Subcutaneous abdominal adipose tissue (tissue), 5 donors: Measurements from ENCODE around the gene TPM4.
"Not testable (repeated sequence)": the region's sequence is repeated elsewhere in the genome, so short reads cannot be mapped to it uniquely, and the experiment has no call there.

Source experiments
- H3K27ac ChIP-seq: one replicate; pipeline ENCODE4 v1.7.0; 2013; ENCODE audit warnings: low read depth, mild to moderate bottlenecking, inconsistent platforms, low read length, moderate library complexity
- H3K27me3 ChIP-seq, 5 donors: one replicate each; pipeline ENCODE4 v1.7.0; 2013; ENCODE audit warnings: low read length in 5 of 5, inconsistent platforms in 1 of 5; ENCODE audit not compliant: control insufficient read depth in 5 of 5, insufficient read depth in 4 of 5
- H3K36me3 ChIP-seq, 5 donors: one replicate each; pipeline ENCODE4 v1.7.0; 2013; ENCODE audit warnings: low read length in 5 of 5; ENCODE audit not compliant: control insufficient read depth in 5 of 5, insufficient read depth in 5 of 5
- H3K4me1 ChIP-seq, 5 donors: one replicate each; pipeline ENCODE4 v1.7.0; 2013; ENCODE audit warnings: low read length in 5 of 5, mild to moderate bottlenecking in 3 of 5, moderate library complexity in 1 of 5; ENCODE audit not compliant: control insufficient read depth in 5 of 5, insufficient read depth in 5 of 5
- H3K4me3 ChIP-seq, 5 donors: one replicate each; pipeline ENCODE4 v1.7.0; 2013; ENCODE audit warnings: low read length in 5 of 5, low read depth in 1 of 5
- H3K9ac ChIP-seq, 5 donors: one replicate each; pipeline ENCODE4 v1.7.0; 2013; ENCODE audit warnings: low read length in 5 of 5, mild to moderate bottlenecking in 4 of 5, moderate library complexity in 3 of 5
- H3K9me3 ChIP-seq, 5 donors: one replicate each; pipeline ENCODE4 v1.7.0; 2013; ENCODE audit warnings: low read length in 5 of 5; ENCODE audit not compliant: control insufficient read depth in 5 of 5
- donor health status: healthy.
- donor health status: healthy.
- donor health status: healthy.
- donor health status: healthy.
- donor health status: healthy.

The TPM4 gene

GRCh38 chr19:16119075-16119857 lies 43.0 kb downstream of the TPM4 start:
- peaks cover 0 to 23% (median 15%) of the 10 kb centered on the region in 5 donors for H3K4me1 ChIP-seq
- not testable (repeated sequence) for H3K9ac ChIP-seq, H3K27ac ChIP-seq, H3K4me3 ChIP-seq, H3K27me3 ChIP-seq, H3K9me3 ChIP-seq
- H3K36me3 ChIP-seq, result peaks cover 0 to 64% (median 51%) of the 10 kb centered on the region in 5 donors

- Histone ChIP-seq H3K27me3 (no peaks in the 10 kb centered on the region), H3K27ac (no peak overlapping the region), H3K4me1 (peaks cover 0 to 10% (median 5%) of the 10 kb centered on the region in 5 donors), H3K4me3 (no peak overlapping the region), H3K36me3 (peaks cover 0 to 83% (median 66%) of the 10 kb centered on the region in 5 donors), H3K9me3 (no peaks in the 10 kb centered on the region), H3K9ac (no peak overlapping the region)
Measured at GRCh38 chr19:16121141-16121540, 44.8 kb downstream of the TPM4 start.

GRCh38 chr19:16121967-16122366 lies 45.7 kb downstream of the TPM4 start:
- Histone ChIP-seq H3K9ac (no peak overlapping the region), H3K4me1 (peaks cover 0 to 10% (median 5%) of the 10 kb centered on the region in 5 donors), H3K36me3 (peaks cover 0 to 91% (median 74%) of the 10 kb centered on the region in 5 donors), H3K27ac (no peak overlapping the region), H3K27me3 (no peaks in the 10 kb centered on the region), H3K9me3 (no peaks in the 10 kb centered on the region), H3K4me3 (no peak overlapping the region)

- H3K4me3 ChIP-seq, result no peak overlapping the region
- H3K36me3 ChIP-seq, result peaks cover 0 to 98% (median 85%) of the 10 kb centered on the region in 5 donors
- H3K27me3 ChIP-seq, result no peaks in the 10 kb centered on the region
- no peaks in the 10 kb centered on the region for H3K4me1 ChIP-seq
- no peak overlapping the region for H3K9ac ChIP-seq
- no peak overlapping the region for H3K27ac ChIP-seq
- no peaks in the 10 kb centered on the region for H3K9me3 ChIP-seq
Measured at GRCh38 chr19:16124953-16125352, 48.7 kb downstream of the TPM4 start.

- H3K9me3 ChIP-seq, result no peaks in the 10 kb centered on the region
- no peaks in the 10 kb centered on the region for H3K27me3 ChIP-seq
- H3K27ac ChIP-seq, result no peak overlapping the region
- peaks cover 0 to 94% (median 91%) of the 10 kb centered on the region in 5 donors for H3K36me3 ChIP-seq
- no peak overlapping the region for H3K4me3 ChIP-seq
- no peak overlapping the region for H3K9ac ChIP-seq
- H3K4me1 ChIP-seq, result no peaks in the 10 kb centered on the region
Measured at GRCh38 chr19:16125737-16126495, 49.6 kb downstream of the TPM4 start.

GRCh38 chr19:16127080-16127479 lies 50.8 kb downstream of the TPM4 start:
- Histone ChIP-seq H3K36me3 (peaks cover 0 to 94% (median 87%) of the 10 kb centered on the region in 5 donors), H3K4me1 (no peaks in the 10 kb centered on the region), H3K4me3 (no peak overlapping the region), H3K27ac (no peak overlapping the region), H3K9me3 (no peaks in the 10 kb centered on the region), H3K27me3 (no peaks in the 10 kb centered on the region), H3K9ac (no peak overlapping the region)

- no peak overlapping the region for H3K9ac ChIP-seq
- H3K9me3 ChIP-seq, result no peaks in the 10 kb centered on the region
- H3K27me3 ChIP-seq, result no peaks in the 10 kb centered on the region
- no peaks in the 10 kb centered on the region for H3K4me1 ChIP-seq
- H3K27ac ChIP-seq, result no peak overlapping the region
- peaks cover 0 to 94% (median 87%) of the 10 kb centered on the region in 5 donors for H3K36me3 ChIP-seq
- H3K4me3 ChIP-seq, result no peak overlapping the region
Measured at GRCh38 chr19:16127776-16128371, 51.6 kb downstream of the TPM4 start.

- H3K27ac ChIP-seq, result no peak overlapping the region
- no peak overlapping the region for H3K4me3 ChIP-seq
- H3K4me1 ChIP-seq, result no peaks in the 10 kb centered on the region
- no peaks in the 10 kb centered on the region for H3K9me3 ChIP-seq
- H3K27me3 ChIP-seq, result no peaks in the 10 kb centered on the region
- peaks cover 0 to 74% (median 69%) of the 10 kb centered on the region in 5 donors for H3K36me3 ChIP-seq
- H3K9ac ChIP-seq, result no peak overlapping the region
Measured at GRCh38 chr19:16131648-16132047, 55.4 kb downstream of the TPM4 start.

- peaks cover 0 to 52% (median 48%) of the 10 kb centered on the region in 5 donors for H3K36me3 ChIP-seq
- H3K4me3 ChIP-seq, result no peak overlapping the region
- H3K4me1 ChIP-seq, result no peaks in the 10 kb centered on the region
- peaks cover 0 to 2% (median 0%) of the 10 kb centered on the region in 5 donors for H3K27me3 ChIP-seq
- H3K27ac ChIP-seq, result no peak overlapping the region
- H3K9me3 ChIP-seq, result no peaks in the 10 kb centered on the region
- no peak overlapping the region for H3K9ac ChIP-seq
Measured at GRCh38 chr19:16133818-16134217, 57.5 kb downstream of the TPM4 start.

GRCh38 chr19:16134510-16134909 lies 58.2 kb downstream of the TPM4 start:
- H3K27me3 ChIP-seq, result peaks cover 0 to 2% (median 0%) of the 10 kb centered on the region in 5 donors
- H3K4me1 ChIP-seq, result peaks cover 0 to under 1% (median 0%) of the 10 kb centered on the region in 5 donors
- no peaks in the 10 kb centered on the region for H3K9me3 ChIP-seq
- peaks cover 0 to 45% (median 41%) of the 10 kb centered on the region in 5 donors for H3K36me3 ChIP-seq
- no peak overlapping the region for H3K9ac ChIP-seq
- H3K4me3 ChIP-seq, result no peak overlapping the region
- H3K27ac ChIP-seq, result no peak overlapping the region
